Endodermal cell (in vitro differentiated cells): ENCODE data around the gene ACP7. TPM values are rescaled to one million over a fixed set of nuclear protein-coding genes. Genes with fewer than 3 reads are reported as not detected.

Source experiments
- DNase-seq: peaks from one replicate; pipeline ENCODE4 v3.0.0-alpha.2; 2017
- H3K27ac ChIP-seq: 2 replicates; pipeline ENCODE4 v1.5.1; 2013; ENCODE audit warnings: mild to moderate bottlenecking, low read depth, low read length, moderate library complexity
- H3K27me3 ChIP-seq: 2 replicates; pipeline ENCODE4 v1.6.1; 2013; ENCODE audit warnings: mild to moderate bottlenecking, low read length, moderate library complexity; ENCODE audit not compliant: insufficient read depth, control insufficient read depth, poor library complexity, severe bottlenecking
- H3K36me3 ChIP-seq: 2 replicates; pipeline ENCODE4 v1.7.0; 2013; ENCODE audit warnings: mild to moderate bottlenecking, low read length, moderate library complexity; ENCODE audit not compliant: control insufficient read depth, insufficient read depth
- H3K4me1 ChIP-seq: one replicate; pipeline ENCODE4 v1.7.0; 2013; ENCODE audit warnings: low read length; ENCODE audit not compliant: control insufficient read depth, insufficient read depth
- H3K4me3 ChIP-seq: 2 replicates; pipeline ENCODE4 v1.5.1; 2013; ENCODE audit warnings: mild to moderate bottlenecking, low read length, moderate library complexity
- H3K9ac ChIP-seq: 2 replicates; pipeline ENCODE4 v1.6.1; 2013; ENCODE audit warnings: mild to moderate bottlenecking, low read length, moderate library complexity; ENCODE audit not compliant: poor library complexity, severe bottlenecking; ENCODE audit errors: extremely low read depth
- H3K9me3 ChIP-seq: 2 replicates; pipeline ENCODE4 v1.6.1; 2013; ENCODE audit warnings: mild to moderate bottlenecking, low read length, moderate library complexity; ENCODE audit not compliant: control insufficient read depth
- H3K27ac Mint-ChIP-seq: 2 replicates; pipeline ENCODE4 v1.8.0; 2020; ENCODE audit warnings: mixed read lengths
- H3K27me3 Mint-ChIP-seq: 2 replicates; pipeline ENCODE4 v1.8.0; 2021; ENCODE audit warnings: mild to moderate bottlenecking, mixed read lengths; ENCODE audit not compliant: insufficient read depth
- H3K36me3 Mint-ChIP-seq: 2 replicates; pipeline ENCODE4 v1.8.0; 2020; ENCODE audit warnings: low read depth, mixed read lengths
- H3K4me1 Mint-ChIP-seq: 2 replicates; pipeline ENCODE4 v1.8.0; 2020; ENCODE audit warnings: mixed read lengths
- H3K4me3 Mint-ChIP-seq: 2 replicates; pipeline ENCODE4 v1.8.0; 2020; ENCODE audit warnings: mild to moderate bottlenecking, moderate library complexity, mixed read lengths
- H3K9me3 Mint-ChIP-seq: 2 replicates; pipeline ENCODE4 v1.8.0; 2020; ENCODE audit warnings: mild to moderate bottlenecking, mixed read lengths
- CTCF ChIP-seq: fragments of 200-600 bp; sonication (generic); conservative IDR thresholded peaks from 2 replicates; pipeline ENCODE4 v1.5.0; 2021; ENCODE audit warnings: antibody characterized with exemption, mild to moderate bottlenecking
- WGBS, 2 experiments: methylation state at CpG; one replicate each; pipeline versions ENCODE4 v1.1.5 to v1.1.7; 2013; ENCODE audit warnings: missing lambda C conversion rate in 2 of 2, mixed read lengths in 1 of 2; ENCODE audit not compliant: insufficient coverage in 1 of 2, insufficient read length in 1 of 2; 5-methylcytosine and 5-hydroxymethylcytosine counted together
- total RNA-seq, 2 donors: library from RNA; stranded (reverse); fragmentation: NEBNext Ultra II Directional in 1 of 2; extraction: Animal tissue kit (Norgen Biotek cat#: 25700) in 1 of 2; gene quantifications; 2 replicates in 1 of 2; 3 replicates in 1 of 2; pipeline ENCODE4 v1.2.1, GENCODE V29; 2021

The ACP7 gene
- total RNA-seq, 2 donors from 2014 or later: 0.29 TPM; not detected in 1

- H3K9ac ChIP-seq: no peak overlapping the region
- H3K27me3 Mint-ChIP-seq: peaks cover 35% of the 10 kb centered on the region
Measured at GRCh38 chr19:39078436-39079200, 5.5 kb upstream of the ACP7 start.

GRCh38 chr19:39080431-39080830, 3.7 kb upstream of the ACP7 start:
- Mint-ChIP-seq H3K27me3 (peaks cover 51% of the 10 kb centered on the region), H3K9me3 (no peaks in the 10 kb centered on the region), H3K27ac (no peak overlapping the region), H3K36me3 (no peaks in the 10 kb centered on the region), H3K4me3 (no peak overlapping the region), H3K4me1 (no peaks in the 10 kb centered on the region)
- Histone ChIP-seq H3K4me3 (no peak overlapping the region), H3K36me3 (no peaks in the 10 kb centered on the region), H3K27ac (no peak overlapping the region), H3K4me1 (no peaks in the 10 kb centered on the region), H3K27me3 (peaks cover 39% of the 10 kb centered on the region), H3K9ac (no peak overlapping the region), H3K9me3 (no peaks in the 10 kb centered on the region)
- WGBS, 2 experiments: 75% methylated on average over 3 of the region's 3 CpGs; no CpG with 5 or more reads in 1 of the 2 experiments
- no peak for DNase-seq
- no peak for TF ChIP-seq CTCF

More at GRCh38 chr19:39078436-39079200, 5.5 kb upstream of the ACP7 start:
- Mint-ChIP-seq H3K4me3 (no peak overlapping the region), H3K9me3 (no peaks in the 10 kb centered on the region), H3K4me1 (no peaks in the 10 kb centered on the region), H3K27ac (no peak overlapping the region), H3K36me3 (no peaks in the 10 kb centered on the region)
- no peak overlapping the region for H3K4me3 ChIP-seq
- no peak for DNase-seq
- 77 to 88% methylated on average over 6 to 7 of the region's 7 CpGs for WGBS, 2 experiments
- no peaks in the 10 kb centered on the region for H3K36me3 ChIP-seq
- no peaks in the 10 kb centered on the region for H3K9me3 ChIP-seq
- H3K27ac ChIP-seq: no peak overlapping the region
- peaks cover 22% of the 10 kb centered on the region for H3K27me3 ChIP-seq
- no peak for TF ChIP-seq CTCF
- H3K4me1 ChIP-seq: no peaks in the 10 kb centered on the region

DNA sequence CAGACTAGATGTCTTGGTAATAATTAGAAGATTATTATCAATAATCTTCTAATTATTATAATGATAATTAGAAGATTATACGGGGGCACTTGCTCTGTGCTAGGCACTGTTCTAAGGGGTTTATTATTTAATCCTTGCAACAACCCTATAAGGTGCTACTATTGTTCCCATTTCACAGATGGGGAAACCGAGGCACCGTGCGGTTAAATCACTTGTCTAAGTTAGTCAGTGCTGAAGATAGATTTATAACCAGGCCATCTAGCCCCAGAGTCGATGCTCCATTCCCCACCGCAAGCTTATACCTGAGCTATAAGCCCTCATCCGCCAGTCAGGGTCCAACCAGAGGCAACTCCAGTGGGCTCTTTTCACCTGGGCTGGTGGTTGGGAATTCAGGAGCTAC, 2.0 kb upstream of the ACP7 start:
- Mint-ChIP-seq H3K36me3 (no peaks in the 10 kb centered on the region), H3K4me1 (no peaks in the 10 kb centered on the region), H3K27ac (no peak overlapping the region), H3K27me3 (peaks cover 63% of the 10 kb centered on the region), H3K9me3 (no peaks in the 10 kb centered on the region), H3K4me3 (no peak overlapping the region)
- no peak overlapping the region for H3K4me3 ChIP-seq
- H3K9me3 ChIP-seq: no peaks in the 10 kb centered on the region
- peaks cover 51% of the 10 kb centered on the region for H3K27me3 ChIP-seq
- H3K27ac ChIP-seq: no peak overlapping the region
- 94 to 96% methylated on average over 4 to 6 of the region's 7 CpGs for WGBS, 2 experiments
- no peaks in the 10 kb centered on the region for H3K4me1 ChIP-seq
- TF ChIP-seq CTCF: no peak
- no peak for DNase-seq
- H3K36me3 ChIP-seq: no peaks in the 10 kb centered on the region
- no peak overlapping the region for H3K9ac ChIP-seq
